ENCODE data around the gene BBS2.

- TF ChIP-seq ZBTB21 (tag by site-specific recombination; IDR thresholded peaks at IDR 0.05): no peak
- no peak for TF ChIP-seq ZNF544 (tag by site-specific recombination; IDR thresholded peaks at IDR 0.05)
- no peak for TF ChIP-seq HOXA7 (CRISPR knock-in tag; IDR thresholded peaks at IDR 0.05; ENCODE audit: borderline replicate concordance)
- TF ChIP-seq, protein P1, sequence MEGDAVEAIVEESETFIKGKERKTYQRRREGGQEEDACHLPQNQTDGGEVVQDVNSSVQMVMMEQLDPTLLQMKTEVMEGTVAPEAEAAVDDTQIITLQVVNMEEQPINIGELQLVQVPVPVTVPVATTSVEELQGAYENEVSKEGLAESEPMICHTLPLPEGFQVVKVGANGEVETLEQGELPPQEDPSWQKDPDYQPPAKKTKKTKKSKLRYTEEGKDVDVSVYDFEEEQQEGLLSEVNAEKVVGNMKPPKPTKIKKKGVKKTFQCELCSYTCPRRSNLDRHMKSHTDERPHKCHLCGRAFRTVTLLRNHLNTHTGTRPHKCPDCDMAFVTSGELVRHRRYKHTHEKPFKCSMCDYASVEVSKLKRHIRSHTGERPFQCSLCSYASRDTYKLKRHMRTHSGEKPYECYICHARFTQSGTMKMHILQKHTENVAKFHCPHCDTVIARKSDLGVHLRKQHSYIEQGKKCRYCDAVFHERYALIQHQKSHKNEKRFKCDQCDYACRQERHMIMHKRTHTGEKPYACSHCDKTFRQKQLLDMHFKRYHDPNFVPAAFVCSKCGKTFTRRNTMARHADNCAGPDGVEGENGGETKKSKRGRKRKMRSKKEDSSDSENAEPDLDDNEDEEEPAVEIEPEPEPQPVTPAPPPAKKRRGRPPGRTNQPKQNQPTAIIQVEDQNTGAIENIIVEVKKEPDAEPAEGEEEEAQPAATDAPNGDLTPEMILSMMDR (tag by site-specific recombination; IDR thresholded peaks at IDR 0.05): no peak
- TF ChIP-seq ZBTB10 (tag by site-specific recombination; IDR thresholded peaks at IDR 0.05): no peak
- TF ChIP-seq ZSCAN30 (tag by site-specific recombination; IDR thresholded peaks at IDR 0.05): no peak
- TF ChIP-seq SP2 (tag by site-specific recombination; IDR thresholded peaks at IDR 0.05): no peak
- TF ChIP-seq ZNF184 (tag by site-specific recombination; IDR thresholded peaks at IDR 0.05): no peak
These were observed 67.8 kb downstream of the BBS2 start for GRCh38 chr16:56451753-56452689.
